Left renal pelvis (tissue), 4 donors: Measurements from ENCODE around the gene SLC1A1. TPM values are rescaled to one million over a fixed set of nuclear protein-coding genes. Genes with fewer than 3 reads are reported as not detected.
"Not testable (repeated sequence)": the region's sequence is repeated elsewhere in the genome, so short reads cannot be mapped to it uniquely, and the experiment has no call there.

ENCODE experiments used
- DNase-seq, 4 donors: peaks; one replicate each; pipeline ENCODE4 v3.0.0-alpha.2; 2013; ENCODE audit warnings: low read depth in 4 of 4, low spot score in 3 of 4
- polyA plus RNA-seq, 4 donors: library from polyadenylated mRNA; unstranded; fragments of 120-200 nt; gene quantifications; one replicate each; pipeline ENCODE4 v1.2.1, GENCODE V29; 2013; ENCODE audit not compliant: insufficient read length in 4 of 4

The SLC1A1 gene
- polyA plus RNA-seq, 4 donors: 1.7 to 22.2 (median 20.6) TPM

DNA sequence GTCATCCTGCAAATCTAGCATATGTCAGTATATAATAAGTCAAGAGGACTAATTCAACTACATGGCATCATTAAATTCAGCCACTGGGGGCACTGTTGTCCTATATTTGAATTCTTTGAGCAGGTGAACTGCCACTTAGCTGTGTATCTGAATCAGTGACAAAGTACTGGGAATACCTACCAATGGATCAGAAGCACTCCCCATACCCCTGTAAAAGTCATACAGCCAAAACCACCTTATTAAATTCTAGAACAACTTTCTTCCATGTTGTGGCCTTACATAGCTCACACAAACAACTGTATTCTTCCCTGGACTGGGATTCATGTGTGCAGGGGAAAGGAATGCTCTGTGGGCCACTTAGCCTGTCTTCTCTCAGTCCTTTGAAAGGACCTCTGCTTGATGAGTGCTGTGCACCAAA, 114.4 kb downstream of the SLC1A1 start:
- DNase-seq: peak; percentile 25 to 55 (median 46)

DNA sequence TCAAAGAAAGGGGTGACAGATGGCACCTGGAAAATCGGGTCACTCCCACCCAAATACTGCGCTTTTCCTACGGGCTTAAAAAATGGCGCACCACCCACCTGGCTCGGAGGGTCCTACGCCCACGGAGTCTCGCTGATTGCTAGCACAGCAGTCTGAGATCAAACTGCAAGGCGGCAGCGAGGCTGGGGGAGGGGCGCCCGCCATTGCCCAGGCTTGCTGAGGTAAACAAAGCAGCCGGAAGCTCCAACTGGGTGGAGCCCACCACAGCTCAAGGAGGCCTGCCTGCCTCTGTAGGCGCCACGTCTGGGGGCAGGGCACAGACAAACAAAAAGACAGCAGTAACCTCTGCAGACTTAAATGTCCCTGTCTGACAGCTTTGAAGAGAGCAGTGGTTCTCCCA, 115.8 kb downstream of the SLC1A1 start:
- not testable (repeated sequence) for DNase-seq

DNA sequence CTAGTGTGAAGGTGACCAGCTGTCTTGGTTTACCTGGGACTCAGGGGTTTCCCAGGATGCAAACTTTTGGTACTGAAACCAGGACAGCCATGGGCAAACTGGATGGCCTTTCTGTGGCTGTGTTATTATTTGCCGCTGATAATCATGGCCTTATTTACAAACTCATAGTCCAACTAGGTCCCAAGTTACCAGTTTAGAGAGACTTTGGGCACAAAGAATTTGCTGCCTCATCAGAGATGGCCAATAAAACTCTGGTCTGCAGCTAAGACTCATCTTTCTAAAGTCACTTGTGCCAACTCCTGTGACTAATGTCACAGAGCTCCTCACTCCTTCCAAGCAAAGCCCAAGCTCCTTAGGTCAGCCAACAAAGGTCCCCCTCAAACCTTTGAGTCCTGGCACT, 124.4 kb downstream of the SLC1A1 start:
- no peak for DNase-seq

DNA sequence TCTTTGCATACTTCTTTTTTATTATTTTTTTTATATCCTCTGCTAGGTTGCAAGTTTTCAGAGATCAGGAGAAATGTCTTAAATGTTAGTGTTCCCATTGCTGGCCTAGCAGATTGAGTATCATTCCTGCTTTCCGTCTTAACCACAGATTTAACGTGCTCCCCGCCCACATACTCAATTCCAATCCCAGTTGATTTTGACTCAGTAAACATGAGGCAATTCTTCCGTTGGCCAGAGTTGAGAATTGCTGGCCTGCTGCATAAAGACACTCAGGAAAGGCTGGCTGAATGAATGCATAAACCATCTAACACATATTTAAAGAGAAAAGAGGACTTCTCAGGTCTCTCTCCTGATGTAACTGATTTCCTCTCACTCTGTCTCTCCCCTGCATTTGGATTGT, 125.0 kb downstream of the SLC1A1 start:
- DNase-seq: no peak

DNA sequence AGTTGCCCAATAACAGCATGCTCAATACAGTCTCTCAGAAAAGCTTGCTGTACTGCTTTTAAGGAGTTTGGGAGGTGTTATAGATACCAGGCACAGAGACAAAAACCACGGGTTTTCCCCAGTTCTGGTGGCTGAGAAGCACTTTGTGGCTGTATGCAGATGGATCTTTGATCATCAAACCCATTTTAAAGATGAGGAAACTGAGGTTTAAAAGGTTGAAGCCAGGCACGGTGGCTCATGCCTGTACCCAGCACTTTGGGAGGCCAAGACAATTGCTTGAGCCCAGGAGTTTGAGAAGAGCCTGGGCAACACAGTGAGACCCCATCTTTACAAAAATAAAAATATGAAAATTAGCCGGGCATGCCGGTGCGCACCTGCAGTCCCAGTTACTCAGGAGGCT, 125.5 kb downstream of the SLC1A1 start:
- no peak for DNase-seq

DNA sequence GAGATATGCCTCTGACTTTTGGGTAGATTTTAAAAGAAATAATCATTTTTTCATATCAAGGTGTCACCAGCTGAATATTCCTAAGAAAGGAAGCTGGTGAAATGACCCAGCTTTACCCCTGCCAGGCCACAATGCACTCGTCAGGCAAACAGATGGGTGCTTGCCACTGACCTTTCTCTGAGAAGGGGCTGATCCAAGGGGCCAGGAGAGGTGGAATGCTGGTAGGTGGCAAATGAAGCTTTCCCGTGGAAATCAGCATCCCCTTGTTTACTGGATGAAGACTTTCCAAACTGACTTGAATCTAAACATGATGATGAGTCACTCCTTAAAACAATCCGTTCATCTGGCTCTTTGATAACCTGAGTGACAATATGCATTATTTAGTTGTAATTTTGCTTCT, 127.5 kb downstream of the SLC1A1 start:
- no peak for DNase-seq

DNA sequence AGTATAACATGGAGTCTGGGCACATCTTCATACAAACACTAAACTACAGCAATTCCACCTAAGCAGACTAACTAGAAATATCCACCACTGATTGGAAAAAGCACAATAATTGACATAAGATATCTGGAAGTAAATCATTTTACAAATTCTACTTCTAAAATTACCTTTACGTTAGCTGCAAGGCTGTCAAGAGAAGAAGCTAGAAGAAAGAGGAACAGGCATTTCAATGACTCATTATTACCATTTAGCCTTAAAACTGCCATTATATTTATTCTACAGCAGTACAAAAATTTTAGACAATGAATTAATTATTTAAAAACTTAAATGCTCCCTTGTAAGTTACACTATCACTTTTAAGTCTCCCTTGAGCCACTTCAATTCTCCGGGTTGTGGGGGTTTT, 128.4 kb downstream of the SLC1A1 start:
- DNase-seq: no peak

DNA sequence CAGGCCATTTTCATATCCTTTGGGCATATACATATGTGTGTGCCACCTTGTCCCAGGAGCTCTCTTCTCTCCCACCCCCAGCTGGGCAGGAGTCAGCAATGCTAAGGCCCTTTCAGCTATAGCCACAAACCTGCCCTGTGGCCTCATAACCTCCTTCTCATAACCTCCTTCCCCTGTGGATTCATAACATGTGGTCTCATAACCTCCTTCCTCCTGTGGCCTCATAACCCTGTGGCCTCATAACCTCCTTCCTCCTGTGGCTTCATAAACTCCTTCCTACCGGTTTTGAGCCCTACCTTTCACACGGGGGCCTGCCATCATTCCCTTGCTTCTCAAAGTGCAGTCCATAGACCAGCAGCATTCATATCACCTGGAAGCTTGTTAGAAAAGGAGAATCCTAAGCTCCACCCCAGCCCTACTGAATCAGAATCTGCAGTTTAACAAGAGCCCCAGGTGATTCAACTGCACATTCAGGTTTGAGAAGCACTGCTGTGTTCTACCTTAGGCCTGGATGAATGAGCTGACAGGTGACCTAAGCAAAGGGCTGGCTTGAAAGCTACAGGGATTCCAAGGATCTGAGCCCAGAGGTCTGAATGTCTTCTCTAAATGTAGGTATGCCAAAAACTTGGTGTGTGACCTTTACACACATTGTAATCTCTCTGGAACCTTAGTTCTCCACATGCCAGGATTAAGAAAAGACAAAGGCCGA, 129.9 kb downstream of the SLC1A1 start:
- no peak for DNase-seq

DNA sequence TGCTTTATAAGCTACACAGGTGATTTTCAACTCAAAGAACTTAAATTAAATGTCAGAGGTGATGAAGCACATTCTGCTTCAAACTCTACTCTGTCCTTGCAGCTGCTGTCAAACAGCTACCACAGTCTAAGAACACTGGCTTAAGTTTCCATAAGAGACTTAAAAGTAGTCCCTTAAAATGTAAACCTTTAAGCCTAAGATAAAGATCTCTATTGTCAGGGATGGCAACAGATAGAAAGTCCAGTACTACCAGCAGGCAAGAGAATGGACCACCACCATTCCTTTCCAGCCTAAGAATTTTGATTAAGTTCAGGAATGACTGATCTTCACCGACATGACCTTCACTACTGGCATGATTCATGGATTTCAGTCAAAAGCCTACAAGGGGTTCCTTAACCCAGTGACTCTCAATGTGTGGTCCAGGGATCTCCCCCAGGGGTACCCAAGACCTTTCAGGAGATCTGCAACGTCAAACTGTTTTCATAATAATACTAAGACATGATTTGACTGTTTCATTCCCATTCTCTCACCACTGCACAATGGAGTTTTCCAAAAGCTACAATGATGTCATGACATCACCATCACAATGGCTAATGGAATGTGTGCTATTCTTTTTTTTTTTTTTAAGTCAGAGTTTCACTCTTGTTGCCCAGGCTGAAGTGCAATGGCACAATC, 130.8 kb downstream of the SLC1A1 start:
- DNase-seq: no peak

DNA sequence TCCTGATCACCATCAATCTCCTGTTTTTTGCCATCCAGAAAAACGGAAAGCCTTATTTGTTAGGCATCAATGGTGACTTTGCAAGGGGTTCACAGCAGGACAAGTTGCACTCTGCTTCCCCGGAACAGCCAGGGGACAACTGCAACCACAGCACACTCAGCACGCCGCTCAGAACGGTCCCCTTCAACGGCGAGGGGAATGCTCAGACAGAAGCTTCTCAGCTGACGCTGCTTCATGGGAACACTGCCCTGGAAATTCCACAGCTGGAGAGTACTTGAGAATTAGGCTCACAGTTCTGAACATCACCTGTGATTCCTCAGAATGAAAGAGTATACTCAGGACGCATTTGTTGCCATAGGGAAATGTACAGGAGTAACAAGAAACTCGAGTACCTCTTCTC, 131.7 kb downstream of the SLC1A1 start:
- DNase-seq: no peak

DNA sequence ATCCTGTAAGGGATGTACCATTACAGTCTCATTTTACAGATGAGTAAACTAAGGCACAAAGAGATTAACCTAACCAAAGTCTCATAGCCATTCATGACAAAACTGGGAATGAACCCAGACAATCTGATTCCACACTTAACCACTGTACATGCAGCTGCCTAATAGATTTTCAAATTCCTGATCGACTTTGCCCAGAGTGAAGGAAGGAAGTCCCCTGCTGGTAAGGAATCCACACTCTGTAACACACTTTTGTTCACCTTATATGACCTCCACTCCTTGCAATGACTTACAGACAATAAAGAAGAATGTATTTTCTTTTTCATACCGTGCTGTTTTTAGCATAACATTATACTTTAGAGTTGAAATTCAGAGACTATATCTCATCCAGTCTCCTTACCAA, 140.6 kb downstream of the SLC1A1 start:
- no peak for DNase-seq

Other genes with a start within 250 kb of the SLC1A1 start
- gene GLIS3, start 190.4 kb upstream of the SLC1A1 start, polyA plus RNA-seq: 10 to 100 TPM in 3 of 4 donors, 1 to 10 TPM in 1; 3.5 to 26.6 (median 24.8) TPM
- gene PLPP6, start 171.8 kb downstream of the SLC1A1 start, polyA plus RNA-seq: 10 to 100 TPM in 3 of 4 donors, 1 to 10 TPM in 1; 9.9 to 18.8 (median 16.9) TPM
- 1 to 10 TPM in 3 of 4 donors, under 1 TPM in 1; 0.60 to 6.1 (median 4.3) TPM for gene SPATA6L, start 176.0 kb downstream of the SLC1A1 start, polyA plus RNA-seq
- gene CDC37L1, start 189.1 kb downstream of the SLC1A1 start, polyA plus RNA-seq: 10 to 100 TPM; 16.2 to 23.6 (median 20.4) TPM